Measurements from ENCODE around the gene LBP.

Gene LBP

GRCh38 chr20:38321959-38322598 lies 24.2 kb upstream of the LBP start:
- peak; percentile 84 for DNase-seq (ENCODE audit: low read depth)
- Histone ChIP-seq H3K4me3 (ENCODE audit: low read length) (no peak overlapping the region), H3K9ac (ENCODE audit: low read length) (no peak overlapping the region), H3K9me3 (ENCODE audit: control insufficient read depth, low read length) (peaks cover 10% of the 10 kb centered on the region), H3K36me3 (ENCODE audit: control insufficient read depth, insufficient read depth, low read length, severe bottlenecking) (no peaks in the 10 kb centered on the region), H3K27me3 (replicated peaks; ENCODE audit: control insufficient read depth, insufficient read depth, low read length) (peaks cover 37% of the 10 kb centered on the region), H3K4me1 (ENCODE audit: control insufficient read depth, insufficient read depth, low read length) (no peaks in the 10 kb centered on the region)

- H3K9ac ChIP-seq (ENCODE audit: low read length) = no peak overlapping the region
- DNase-seq (ENCODE audit: low read depth) = no peak
- peaks cover 32% of the 10 kb centered on the region for H3K27me3 ChIP-seq (replicated peaks; ENCODE audit: control insufficient read depth, insufficient read depth, low read length)
- peaks cover 10% of the 10 kb centered on the region for H3K9me3 ChIP-seq (ENCODE audit: control insufficient read depth, low read length)
- no peaks in the 10 kb centered on the region for H3K36me3 ChIP-seq (ENCODE audit: control insufficient read depth, insufficient read depth, low read length, severe bottlenecking)
- no peak overlapping the region for H3K4me3 ChIP-seq (ENCODE audit: low read length)
- no peaks in the 10 kb centered on the region for H3K4me1 ChIP-seq (ENCODE audit: control insufficient read depth, insufficient read depth, low read length)
These were observed 22.1 kb upstream of the LBP start for GRCh38 chr20:38324159-38324558.

GRCh38 chr20:38325167-38325566 lies 21.1 kb upstream of the LBP start:
- H3K4me3 ChIP-seq (ENCODE audit: low read length) = no peak overlapping the region
- H3K27me3 ChIP-seq (replicated peaks; ENCODE audit: control insufficient read depth, insufficient read depth, low read length) = peaks cover 32% of the 10 kb centered on the region
- no peak overlapping the region for H3K9ac ChIP-seq (ENCODE audit: low read length)
- H3K36me3 ChIP-seq (ENCODE audit: control insufficient read depth, insufficient read depth, low read length, severe bottlenecking) = no peaks in the 10 kb centered on the region
- no peak for DNase-seq (ENCODE audit: low read depth)
- peaks cover 10% of the 10 kb centered on the region for H3K9me3 ChIP-seq (ENCODE audit: control insufficient read depth, low read length)
- H3K4me1 ChIP-seq (ENCODE audit: control insufficient read depth, insufficient read depth, low read length) = no peaks in the 10 kb centered on the region

- Histone ChIP-seq H3K36me3 (ENCODE audit: control insufficient read depth, insufficient read depth, low read length, severe bottlenecking) (no peaks in the 10 kb centered on the region), H3K27me3 (replicated peaks; ENCODE audit: control insufficient read depth, insufficient read depth, low read length) (peaks cover 39% of the 10 kb centered on the region), H3K4me1 (ENCODE audit: control insufficient read depth, insufficient read depth, low read length) (no peaks in the 10 kb centered on the region), H3K4me3 (ENCODE audit: low read length) (no peak overlapping the region), H3K9me3 (ENCODE audit: control insufficient read depth, low read length) (peaks cover 10% of the 10 kb centered on the region), H3K9ac (ENCODE audit: low read length) (no peak overlapping the region)
- no peak for DNase-seq (ENCODE audit: low read depth)
These were observed 20.4 kb upstream of the LBP start for GRCh38 chr20:38325905-38326304.

GRCh38 chr20:38326309-38326708 lies 20.0 kb upstream of the LBP start:
- Histone ChIP-seq H3K9me3 (ENCODE audit: control insufficient read depth, low read length) (peaks cover 10% of the 10 kb centered on the region), H3K36me3 (ENCODE audit: control insufficient read depth, insufficient read depth, low read length, severe bottlenecking) (no peaks in the 10 kb centered on the region), H3K27me3 (replicated peaks; ENCODE audit: control insufficient read depth, insufficient read depth, low read length) (peaks cover 43% of the 10 kb centered on the region), H3K4me1 (ENCODE audit: control insufficient read depth, insufficient read depth, low read length) (no peaks in the 10 kb centered on the region), H3K4me3 (ENCODE audit: low read length) (no peak overlapping the region), H3K9ac (ENCODE audit: low read length) (no peak overlapping the region)
- no peak for DNase-seq (ENCODE audit: low read depth)

GRCh38 chr20:38330638-38331037 lies 15.6 kb upstream of the LBP start:
- no peaks in the 10 kb centered on the region for H3K4me1 ChIP-seq (ENCODE audit: control insufficient read depth, insufficient read depth, low read length)
- no peak overlapping the region for H3K9ac ChIP-seq (ENCODE audit: low read length)
- H3K9me3 ChIP-seq (ENCODE audit: control insufficient read depth, low read length) = peaks cover 8% of the 10 kb centered on the region
- H3K36me3 ChIP-seq (ENCODE audit: control insufficient read depth, insufficient read depth, low read length, severe bottlenecking) = no peaks in the 10 kb centered on the region
- peaks cover 49% of the 10 kb centered on the region for H3K27me3 ChIP-seq (replicated peaks; ENCODE audit: control insufficient read depth, insufficient read depth, low read length)
- no peak overlapping the region for H3K4me3 ChIP-seq (ENCODE audit: low read length)
- no peak for DNase-seq (ENCODE audit: low read depth)

GRCh38 chr20:38331245-38331644 lies 15.0 kb upstream of the LBP start:
- Histone ChIP-seq H3K36me3 (ENCODE audit: control insufficient read depth, insufficient read depth, low read length, severe bottlenecking) (no peaks in the 10 kb centered on the region), H3K27me3 (replicated peaks; ENCODE audit: control insufficient read depth, insufficient read depth, low read length) (peaks cover 55% of the 10 kb centered on the region)
- DNase-seq (ENCODE audit: low read depth) = no peak

GRCh38 chr20:38331814-38332213 lies 14.5 kb upstream of the LBP start:
- Histone ChIP-seq H3K9ac (ENCODE audit: low read length) (no peak overlapping the region), H3K9me3 (ENCODE audit: control insufficient read depth, low read length) (peaks cover 4% of the 10 kb centered on the region), H3K4me3 (ENCODE audit: low read length) (no peak overlapping the region), H3K4me1 (ENCODE audit: control insufficient read depth, insufficient read depth, low read length) (no peaks in the 10 kb centered on the region), H3K36me3 (ENCODE audit: control insufficient read depth, insufficient read depth, low read length, severe bottlenecking) (no peaks in the 10 kb centered on the region), H3K27me3 (replicated peaks; ENCODE audit: control insufficient read depth, insufficient read depth, low read length) (peaks cover 61% of the 10 kb centered on the region)
- DNase-seq (ENCODE audit: low read depth) = no peak

More at GRCh38 chr20:38331245-38331644, 15.0 kb upstream of the LBP start:
- Histone ChIP-seq H3K4me1 (ENCODE audit: control insufficient read depth, insufficient read depth, low read length) (no peaks in the 10 kb centered on the region), H3K9me3 (ENCODE audit: control insufficient read depth, low read length) (peaks cover 4% of the 10 kb centered on the region), H3K4me3 (ENCODE audit: low read length) (no peak overlapping the region), H3K9ac (ENCODE audit: low read length) (no peak overlapping the region)

GRCh38 chr20:38334016-38334415 lies 12.3 kb upstream of the LBP start:
- H3K9ac ChIP-seq (ENCODE audit: low read length) = no peak overlapping the region
- no peak for DNase-seq (ENCODE audit: low read depth)
- peaks cover 61% of the 10 kb centered on the region for H3K27me3 ChIP-seq (replicated peaks; ENCODE audit: control insufficient read depth, insufficient read depth, low read length)
- no peaks in the 10 kb centered on the region for H3K36me3 ChIP-seq (ENCODE audit: control insufficient read depth, insufficient read depth, low read length, severe bottlenecking)
- H3K4me1 ChIP-seq (ENCODE audit: control insufficient read depth, insufficient read depth, low read length) = peaks cover under 1% of the 10 kb centered on the region
- peaks cover 17% of the 10 kb centered on the region for H3K9me3 ChIP-seq (ENCODE audit: control insufficient read depth, low read length)
- no peak overlapping the region for H3K4me3 ChIP-seq (ENCODE audit: low read length)

- DNase-seq (ENCODE audit: low read depth) = no peak
- no peak overlapping the region for H3K9ac ChIP-seq (ENCODE audit: low read length)
- no peak overlapping the region for H3K4me3 ChIP-seq (ENCODE audit: low read length)
- H3K4me1 ChIP-seq (ENCODE audit: control insufficient read depth, insufficient read depth, low read length) = peaks cover 4% of the 10 kb centered on the region
- peaks cover 17% of the 10 kb centered on the region for H3K9me3 ChIP-seq (ENCODE audit: control insufficient read depth, low read length)
- peaks cover 39% of the 10 kb centered on the region for H3K27me3 ChIP-seq (replicated peaks; ENCODE audit: control insufficient read depth, insufficient read depth, low read length)
- no peaks in the 10 kb centered on the region for H3K36me3 ChIP-seq (ENCODE audit: control insufficient read depth, insufficient read depth, low read length, severe bottlenecking)
These were observed 9.6 kb upstream of the LBP start for GRCh38 chr20:38336726-38337125.

- Histone ChIP-seq H3K9me3 (ENCODE audit: control insufficient read depth, low read length) (peaks cover 17% of the 10 kb centered on the region), H3K4me3 (ENCODE audit: low read length) (no peak overlapping the region), H3K36me3 (ENCODE audit: control insufficient read depth, insufficient read depth, low read length, severe bottlenecking) (no peaks in the 10 kb centered on the region), H3K27me3 (replicated peaks; ENCODE audit: control insufficient read depth, insufficient read depth, low read length) (peaks cover 30% of the 10 kb centered on the region), H3K4me1 (ENCODE audit: control insufficient read depth, insufficient read depth, low read length) (peaks cover 4% of the 10 kb centered on the region), H3K9ac (ENCODE audit: low read length) (no peak overlapping the region)
- DNase-seq (ENCODE audit: low read depth) = no peak
These were observed 8.6 kb upstream of the LBP start for GRCh38 chr20:38337561-38338140.
